Cerebellar cortex (tissue), 1 donor: ENCODE measurements around the gene EML2.
A peak's percentile ranks its signal among the peaks of the same experiment; 100 is the strongest.

Experiments used
- DNase-seq: peaks from one replicate; pipeline ENCODE4 v3.0.0-alpha.2; 2015; ENCODE audit warnings: low spot score

EML2 gene

DNA sequence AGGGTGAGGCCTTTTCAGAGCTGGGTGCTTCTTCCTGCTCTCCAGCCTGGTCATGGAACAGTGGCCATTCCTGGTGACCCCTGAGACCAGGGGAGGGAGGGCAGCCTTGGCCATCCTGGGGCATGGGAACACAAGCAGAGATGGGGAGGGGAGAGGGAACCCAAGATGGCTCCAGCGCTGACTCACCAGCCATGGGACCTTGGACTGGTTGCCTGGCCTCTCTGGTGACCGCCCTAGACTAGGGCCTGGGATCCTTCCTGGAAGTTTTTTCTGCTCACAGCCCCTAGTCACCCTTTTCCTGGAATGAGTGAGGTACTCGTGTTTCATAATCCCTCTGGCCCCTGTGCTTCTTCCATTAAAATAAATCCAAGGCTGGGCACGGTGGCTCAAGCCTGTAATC is 51.3 kb downstream of the EML2 start:
- DNase-seq: no peak

DNA sequence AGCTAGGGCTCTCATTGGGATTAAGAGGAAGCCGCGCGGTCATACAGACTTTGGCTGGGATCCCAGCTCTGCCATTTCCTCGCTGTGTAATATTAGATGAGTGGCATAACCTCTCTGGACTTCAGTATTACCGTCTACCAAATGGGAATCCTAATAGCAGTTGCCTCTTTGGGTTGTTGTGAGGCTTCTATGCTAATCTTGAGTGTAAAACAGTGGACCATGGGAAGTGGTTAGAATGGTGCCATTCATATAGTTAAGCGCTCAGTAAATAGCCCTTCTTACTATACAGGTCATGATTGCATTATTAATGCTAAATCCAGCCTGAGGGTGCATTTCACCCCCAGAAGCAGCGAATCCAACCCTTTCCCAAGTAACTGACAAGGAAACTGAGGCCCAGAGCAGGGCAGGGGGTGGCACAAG is 54.0 kb downstream of the EML2 start:
- DNase-seq: no peak

GRCh38 chr19:45584332-45585157 is 54.7 kb downstream of the EML2 start, which contains the start of gene OPA3:
Gene OPA3 (minus strand): TSS chr19:45584802. CDS start chr19:45584764, 38 bp downstream.
- peak; percentile 100 for DNase-seq

- DNase-seq: no peak
Observed at GRCh38 chr19:45581576-45581975, 57.6 kb downstream of the EML2 start.

GRCh38 chr19:45578861-45579260 is 60.3 kb downstream of the EML2 start:
- peak; percentile 82 for DNase-seq

DNA sequence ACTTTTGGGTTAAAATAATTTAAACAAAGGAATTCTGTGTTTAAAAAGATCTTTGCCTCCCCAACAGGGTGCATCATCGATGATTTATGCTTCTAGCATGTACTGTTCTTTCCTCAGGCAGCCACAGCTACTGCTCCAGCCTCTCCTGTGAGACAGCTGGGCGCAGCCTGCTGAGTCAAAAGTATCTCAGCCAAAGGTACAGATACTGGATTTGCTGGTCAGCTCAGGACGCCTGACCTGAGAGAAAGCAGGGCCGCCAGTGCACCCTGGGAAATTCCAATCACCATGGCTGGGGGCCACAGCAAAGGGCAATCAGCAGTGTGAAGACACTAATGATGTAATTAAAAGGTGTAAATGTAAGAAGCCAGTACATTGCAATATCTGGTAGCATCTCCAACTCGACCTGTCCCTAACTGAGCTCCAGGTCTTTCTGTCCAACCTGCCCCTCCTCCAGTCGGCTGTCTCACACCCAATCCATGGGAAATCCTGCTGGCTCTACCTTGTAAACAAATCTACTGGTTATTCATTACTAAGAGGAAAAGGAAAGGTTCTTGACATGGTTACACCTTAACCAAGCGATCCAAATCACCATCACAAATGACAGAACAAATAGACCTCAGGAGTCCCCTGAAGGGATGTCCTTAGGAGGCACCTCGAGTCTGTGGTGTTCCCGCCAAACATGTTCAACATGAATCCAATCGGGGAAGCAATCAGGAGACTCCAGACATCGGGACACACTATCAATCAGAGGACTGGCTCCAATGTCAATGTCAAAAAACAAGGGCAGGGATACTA is 61.9 kb downstream of the EML2 start:
- DNase-seq: peak; percentile 59

- peak; percentile 40 for DNase-seq
Observed at GRCh38 chr19:45576682-45577081, 62.5 kb downstream of the EML2 start.

DNA sequence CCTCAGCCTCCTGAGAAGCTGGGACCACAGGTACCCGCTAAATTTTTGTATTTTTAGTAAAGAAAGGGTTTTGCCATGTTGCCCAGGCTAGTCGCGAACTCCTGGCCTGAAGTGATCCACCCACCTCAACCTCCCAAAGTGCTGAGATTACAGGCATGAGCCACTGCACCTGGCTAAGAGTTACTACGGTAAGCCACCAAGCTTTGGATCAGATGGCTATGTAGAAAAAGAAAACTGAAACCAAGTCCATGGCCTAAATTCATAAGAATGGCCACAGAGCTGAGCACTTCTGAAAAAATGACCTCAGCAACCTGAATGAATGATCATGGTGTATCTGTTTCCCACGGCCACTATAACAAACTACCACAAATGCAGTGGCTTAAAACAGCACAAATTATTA is 64.0 kb downstream of the EML2 start:
- no peak for DNase-seq

DNA sequence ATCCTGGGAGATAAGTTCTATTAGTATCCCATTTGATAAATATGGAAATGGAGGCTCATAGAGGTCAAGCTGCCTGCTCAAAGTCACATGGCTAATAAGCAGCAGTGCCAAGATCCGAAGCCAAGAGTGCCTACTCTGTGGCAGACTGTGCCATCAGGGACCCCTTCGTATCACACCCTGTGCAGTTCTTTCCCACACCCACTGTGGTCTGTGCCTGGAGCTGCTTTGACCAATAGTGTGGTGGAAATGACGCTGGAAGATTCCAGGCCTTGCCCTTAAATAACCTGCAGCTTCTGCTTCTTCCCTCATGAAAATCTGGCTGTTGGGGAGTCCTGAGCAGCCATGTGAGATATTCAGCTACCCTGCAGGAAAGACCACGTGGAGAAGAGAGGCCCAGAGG is 64.7 kb downstream of the EML2 start:
- peak; percentile 42 for DNase-seq

DNA sequence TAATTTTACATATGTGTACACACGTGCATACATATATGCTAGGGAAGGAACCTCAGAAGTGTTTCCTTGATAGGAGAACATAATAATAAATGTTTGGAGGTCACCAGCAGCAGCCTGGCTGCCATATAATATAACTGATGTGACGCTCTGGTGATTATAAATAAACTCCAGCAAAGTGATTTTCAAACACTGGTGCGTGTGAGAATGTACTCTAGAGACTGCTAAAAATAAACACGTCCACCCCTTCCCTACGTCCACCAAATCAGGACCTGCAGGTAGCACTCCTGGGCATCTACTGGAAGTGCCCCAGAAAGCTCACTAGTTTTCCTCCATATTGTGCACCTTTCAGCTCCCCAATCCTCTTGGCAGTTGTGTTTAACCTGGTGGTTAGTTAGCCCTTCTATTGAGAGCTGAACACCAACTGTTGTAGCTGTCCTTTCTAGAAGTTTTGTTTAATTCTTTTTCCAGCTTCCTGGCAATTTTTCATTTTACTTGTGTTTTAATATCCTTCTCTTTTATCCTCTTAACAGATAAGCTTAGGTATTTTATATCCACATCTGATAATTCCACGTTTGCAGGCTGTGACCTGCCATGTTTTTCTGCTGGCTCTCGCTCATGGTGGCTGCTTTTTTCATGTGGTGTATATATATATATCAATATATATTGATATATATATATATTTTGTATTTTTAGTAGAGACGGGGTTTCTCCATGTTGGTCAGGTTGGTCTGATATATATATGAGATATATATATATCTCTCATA is 67.6 kb downstream of the EML2 start:
- no peak for DNase-seq

- DNase-seq: peak; percentile 53
Observed at GRCh38 chr19:45569619-45570421, 69.4 kb downstream of the EML2 start.

- DNase-seq: no peak
Observed at GRCh38 chr19:45568732-45569131, 70.5 kb downstream of the EML2 start.

- DNase-seq: no peak
Observed at GRCh38 chr19:45567609-45568008, 71.6 kb downstream of the EML2 start.

DNA sequence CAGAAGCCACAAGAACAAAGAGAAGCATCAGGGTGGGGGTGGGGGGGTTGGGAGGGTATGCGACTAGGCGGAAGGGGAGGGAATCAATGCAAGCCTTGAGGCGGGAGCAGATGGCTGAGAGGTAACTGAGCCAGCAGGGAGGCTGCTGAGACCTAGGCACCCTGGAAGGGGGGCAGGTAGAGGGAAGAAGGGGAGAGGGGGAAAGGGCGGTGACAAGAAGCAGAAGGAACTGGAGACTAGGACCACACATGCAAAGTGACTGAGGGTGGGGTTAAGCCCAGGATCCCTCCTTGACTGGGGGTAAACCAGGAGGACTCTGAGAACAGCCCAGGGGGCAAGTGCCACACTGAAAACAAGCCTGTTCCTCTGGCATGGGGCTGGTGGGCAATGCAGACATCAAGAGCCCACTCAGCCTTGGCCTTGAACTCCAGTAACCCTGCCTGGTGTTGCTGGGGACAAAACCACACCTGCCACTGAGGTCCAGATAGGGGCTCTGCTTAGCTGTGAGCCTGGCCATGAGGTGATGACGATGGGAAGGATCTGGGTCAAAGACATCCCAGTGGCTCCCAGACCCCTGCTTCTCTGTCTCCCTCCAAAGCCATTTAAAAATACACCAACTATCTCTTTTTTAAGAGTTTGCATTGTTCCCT is 74.9 kb downstream of the EML2 start:
- DNase-seq: no peak

GRCh38 chr19:45560686-45561085 is 78.5 kb downstream of the EML2 start:
- no peak for DNase-seq

GRCh38 chr19:45560038-45560437 is 79.2 kb downstream of the EML2 start:
- no peak for DNase-seq
